ENCODE data around the gene PACS2.
"Not testable (repeated sequence)": the region's sequence is repeated elsewhere in the genome, so short reads cannot be mapped to it uniquely, and the experiment has no call there.

The PACS2 gene

GRCh38 chr14:105333020-105333490 lies 18.5 kb downstream of the PACS2 start:
- DNase-seq (ENCODE audit: low read depth), result no peak

- DNase-seq (ENCODE audit: low read depth), result no peak
Measured at GRCh38 chr14:105333613-105334364, 19.2 kb downstream of the PACS2 start.

- DNase-seq (ENCODE audit: low read depth), result no peak
Measured at GRCh38 chr14:105334383-105335230, 20.1 kb downstream of the PACS2 start.

GRCh38 chr14:105335231-105335542 lies 20.6 kb downstream of the PACS2 start:
- not testable (repeated sequence) for DNase-seq (ENCODE audit: low read depth)

GRCh38 chr14:105335735-105336476 lies 21.4 kb downstream of the PACS2 start:
- no peak for DNase-seq (ENCODE audit: low read depth)

GRCh38 chr14:105336477-105337287 lies 22.1 kb downstream of the PACS2 start:
- no peak for DNase-seq (ENCODE audit: low read depth)

GRCh38 chr14:105337433-105337832 lies 22.9 kb downstream of the PACS2 start:
- no peak for DNase-seq (ENCODE audit: low read depth)

GRCh38 chr14:105337966-105338741 lies 23.6 kb downstream of the PACS2 start:
- DNase-seq (ENCODE audit: low read depth), result no peak

GRCh38 chr14:105340821-105341733 lies 26.5 kb downstream of the PACS2 start:
- no peak for DNase-seq (ENCODE audit: low read depth)

GRCh38 chr14:105343194-105343593 lies 28.6 kb downstream of the PACS2 start:
- DNase-seq (ENCODE audit: low read depth), result no peak

GRCh38 chr14:105346200-105346533 lies 31.6 kb downstream of the PACS2 start:
- no peak for DNase-seq (ENCODE audit: low read depth)

GRCh38 chr14:105346876-105347586 lies 32.5 kb downstream of the PACS2 start:
- no peak for DNase-seq (ENCODE audit: low read depth)

GRCh38 chr14:105347587-105347968 lies 33.0 kb downstream of the PACS2 start:
- no peak for DNase-seq (ENCODE audit: low read depth)

- no peak for DNase-seq (ENCODE audit: low read depth)
Measured at GRCh38 chr14:105348169-105348944, 33.8 kb downstream of the PACS2 start.

GRCh38 chr14:105348945-105349699 lies 34.6 kb downstream of the PACS2 start:
- no peak for DNase-seq (ENCODE audit: low read depth)

- DNase-seq (ENCODE audit: low read depth), result no peak
Measured at GRCh38 chr14:105349992-105350391, 35.4 kb downstream of the PACS2 start.

GRCh38 chr14:105350450-105351244 lies 36.1 kb downstream of the PACS2 start:
- no peak for DNase-seq (ENCODE audit: low read depth)
